NT2/D1 (cell line): Measurements from ENCODE around the gene DENND1B.

Source experiments
- DNase-seq: peaks from one replicate; pipeline ENCODE4 v3.0.0-alpha.2; 2011; ENCODE audit warnings: low read depth, low spot score
- H3K27me3 ChIP-seq: 2 replicates; pipeline ENCODE4 v1.6.0; 2011; ENCODE audit warnings: mild to moderate bottlenecking; ENCODE audit not compliant: insufficient read length, insufficient read depth
- H3K36me3 ChIP-seq: 2 replicates; pipeline ENCODE4 v1.6.1; 2011; ENCODE audit warnings: mild to moderate bottlenecking, low read length, mixed read lengths; ENCODE audit not compliant: insufficient read depth, insufficient read length
- H3K4me1 ChIP-seq: 2 replicates; pipeline ENCODE4 v1.5.1; 2011; ENCODE audit not compliant: insufficient read depth, insufficient read length
- H3K4me3 ChIP-seq: 2 replicates; pipeline ENCODE4 v1.5.1; 2011; ENCODE audit warnings: low read depth; ENCODE audit not compliant: insufficient read length
- H3K9ac ChIP-seq: 2 replicates; pipeline ENCODE4 v1.6.0; 2011; ENCODE audit warnings: low read depth; ENCODE audit not compliant: insufficient read length
- H3K9me3 ChIP-seq: 2 replicates; pipeline ENCODE4 v1.5.1; 2011; ENCODE audit warnings: mild to moderate bottlenecking, low read length; ENCODE audit not compliant: insufficient read depth
- SUZ12 ChIP-seq: IDR thresholded peaks from 2 replicates; pipeline ENCODE4 v1.6.1; 2011; ENCODE audit not compliant: insufficient read length, insufficient read depth; ENCODE audit errors: extremely low read depth
- YY1 ChIP-seq: IDR thresholded peaks from 2 replicates; pipeline ENCODE4 v1.6.1; 2011; ENCODE audit not compliant: insufficient read length, insufficient read depth
- ZNF274 ChIP-seq: IDR thresholded peaks from 2 replicates; pipeline ENCODE4 v1.6.1; 2011; ENCODE audit warnings: mild to moderate bottlenecking, low read depth, low read length

The DENND1B gene

GRCh38 chr1:197740992-197741391 is 34.3 kb downstream of the DENND1B start:
- TF ChIP-seq SUZ12: no peak
- no peak for TF ChIP-seq YY1
- TF ChIP-seq ZNF274: no peak

GRCh38 chr1:197738927-197739326 is 36.4 kb downstream of the DENND1B start:
- H3K36me3 ChIP-seq: no peaks in the 10 kb centered on the region
- TF ChIP-seq YY1: no peak
- TF ChIP-seq SUZ12: no peak
- TF ChIP-seq ZNF274: no peak
- DNase-seq: no peak
- H3K4me1 ChIP-seq: no peaks in the 10 kb centered on the region
- no peak overlapping the region for H3K4me3 ChIP-seq
- no peaks in the 10 kb centered on the region for H3K27me3 ChIP-seq
- no peaks in the 10 kb centered on the region for H3K9me3 ChIP-seq
- no peak overlapping the region for H3K9ac ChIP-seq

More at GRCh38 chr1:197740992-197741391, 34.3 kb downstream of the DENND1B start:
- no peak overlapping the region for H3K4me3 ChIP-seq
- H3K27me3 ChIP-seq: no peaks in the 10 kb centered on the region
- H3K9me3 ChIP-seq: no peaks in the 10 kb centered on the region
- no peak overlapping the region for H3K9ac ChIP-seq
- no peaks in the 10 kb centered on the region for H3K36me3 ChIP-seq
- DNase-seq: no peak
- H3K4me1 ChIP-seq: no peaks in the 10 kb centered on the region

DNA sequence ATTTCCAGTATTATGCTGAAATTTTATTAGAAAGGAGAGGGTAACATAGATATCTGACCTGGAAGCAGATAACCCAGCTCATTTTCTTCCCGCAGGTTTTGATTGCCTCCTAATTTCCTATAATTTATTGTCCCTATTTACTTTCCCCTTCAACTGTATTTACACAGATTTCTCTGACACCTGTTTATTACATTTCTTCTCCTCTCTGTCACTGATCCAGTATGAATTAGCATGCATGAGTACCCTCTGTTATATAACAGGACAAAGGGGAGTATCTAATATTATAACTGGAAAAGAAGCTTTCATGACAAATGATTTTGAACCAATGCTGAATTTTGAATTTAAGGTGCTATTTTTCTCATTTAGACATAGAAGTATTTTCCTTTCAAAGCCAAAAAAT is 37.4 kb downstream of the DENND1B start:
- no peak for DNase-seq
- Histone ChIP-seq H3K9me3 (no peaks in the 10 kb centered on the region), H3K4me1 (no peaks in the 10 kb centered on the region), H3K4me3 (no peak overlapping the region), H3K9ac (no peak overlapping the region), H3K27me3 (no peaks in the 10 kb centered on the region), H3K36me3 (no peaks in the 10 kb centered on the region)
- TF ChIP-seq YY1 (no peak), SUZ12 (no peak), ZNF274 (no peak)

- Histone ChIP-seq H3K36me3 (no peaks in the 10 kb centered on the region), H3K9me3 (no peaks in the 10 kb centered on the region), H3K4me1 (no peaks in the 10 kb centered on the region), H3K27me3 (no peaks in the 10 kb centered on the region), H3K9ac (no peak overlapping the region), H3K4me3 (no peak overlapping the region)
- no peak for DNase-seq
- TF ChIP-seq YY1: no peak
- no peak for TF ChIP-seq SUZ12
- no peak for TF ChIP-seq ZNF274
Observed at GRCh38 chr1:197736685-197737084, 38.6 kb downstream of the DENND1B start.

- no peaks in the 10 kb centered on the region for H3K4me1 ChIP-seq
- H3K9ac ChIP-seq: no peak overlapping the region
Observed at GRCh38 chr1:197735461-197735860, 39.8 kb downstream of the DENND1B start.

GRCh38 chr1:197733324-197733723 is 42.0 kb downstream of the DENND1B start:
- no peaks in the 10 kb centered on the region for H3K36me3 ChIP-seq
- no peak for DNase-seq
- no peaks in the 10 kb centered on the region for H3K27me3 ChIP-seq
- H3K9me3 ChIP-seq: no peaks in the 10 kb centered on the region
- H3K4me3 ChIP-seq: no peak overlapping the region
- no peak for TF ChIP-seq SUZ12
- no peak for TF ChIP-seq ZNF274
- no peaks in the 10 kb centered on the region for H3K4me1 ChIP-seq
- H3K9ac ChIP-seq: no peak overlapping the region

More at GRCh38 chr1:197735461-197735860, 39.8 kb downstream of the DENND1B start:
- TF ChIP-seq SUZ12 (no peak), YY1 (no peak), ZNF274 (no peak)
- Histone ChIP-seq H3K27me3 (no peaks in the 10 kb centered on the region), H3K9me3 (no peaks in the 10 kb centered on the region), H3K4me3 (no peak overlapping the region), H3K36me3 (no peaks in the 10 kb centered on the region)
- no peak for DNase-seq

DNA sequence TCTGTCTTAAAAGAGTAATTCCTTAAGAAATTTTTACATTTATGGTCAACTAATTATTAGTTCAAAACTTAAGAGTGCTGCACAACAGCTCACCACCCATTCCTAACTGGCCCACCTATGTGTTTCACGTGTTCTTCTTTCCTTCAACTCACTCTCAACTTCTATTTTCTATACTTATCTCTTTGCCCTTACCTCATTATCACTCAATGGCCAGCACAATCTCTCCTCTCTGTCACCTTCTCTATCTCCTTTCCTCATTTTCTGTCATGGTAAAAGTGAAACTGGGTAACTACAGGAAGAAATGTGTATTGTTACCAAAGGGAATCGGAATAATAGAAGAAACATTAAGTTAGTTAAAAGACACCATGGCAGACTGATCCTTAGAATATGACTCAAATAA is 43.1 kb downstream of the DENND1B start:
- TF ChIP-seq SUZ12 (no peak), YY1 (no peak), ZNF274 (no peak)
- no peaks in the 10 kb centered on the region for H3K36me3 ChIP-seq
- H3K4me1 ChIP-seq: no peaks in the 10 kb centered on the region
- no peaks in the 10 kb centered on the region for H3K9me3 ChIP-seq
- DNase-seq: no peak
- H3K9ac ChIP-seq: no peak overlapping the region
- H3K27me3 ChIP-seq: no peaks in the 10 kb centered on the region
- H3K4me3 ChIP-seq: no peak overlapping the region
